ENCODE measurements around the gene HOXD10.

DNA sequence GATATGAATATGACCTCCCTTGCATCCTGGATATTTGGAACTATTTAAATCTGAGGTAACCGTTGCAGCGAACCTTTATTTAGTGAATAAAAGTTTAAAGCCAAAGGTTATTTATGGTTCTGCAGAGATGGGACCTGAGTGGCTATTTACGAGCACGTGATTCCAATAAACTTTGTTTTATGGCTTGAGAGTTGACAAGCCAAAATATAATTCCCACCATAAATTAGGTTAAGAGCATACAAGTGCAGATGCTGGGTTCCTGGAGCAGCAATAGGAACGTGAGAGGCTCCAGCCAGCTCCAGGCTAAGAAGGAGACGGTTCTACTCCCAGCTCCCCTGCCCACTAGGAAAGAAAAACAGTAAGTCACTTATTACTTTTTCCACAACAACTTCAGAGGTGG, 29.5 kb downstream of the HOXD10 start:
- no peak for TF ChIP-seq POLR2A (IDR thresholded peaks at IDR 0.05)
- TF ChIP-seq, protein P1, sequence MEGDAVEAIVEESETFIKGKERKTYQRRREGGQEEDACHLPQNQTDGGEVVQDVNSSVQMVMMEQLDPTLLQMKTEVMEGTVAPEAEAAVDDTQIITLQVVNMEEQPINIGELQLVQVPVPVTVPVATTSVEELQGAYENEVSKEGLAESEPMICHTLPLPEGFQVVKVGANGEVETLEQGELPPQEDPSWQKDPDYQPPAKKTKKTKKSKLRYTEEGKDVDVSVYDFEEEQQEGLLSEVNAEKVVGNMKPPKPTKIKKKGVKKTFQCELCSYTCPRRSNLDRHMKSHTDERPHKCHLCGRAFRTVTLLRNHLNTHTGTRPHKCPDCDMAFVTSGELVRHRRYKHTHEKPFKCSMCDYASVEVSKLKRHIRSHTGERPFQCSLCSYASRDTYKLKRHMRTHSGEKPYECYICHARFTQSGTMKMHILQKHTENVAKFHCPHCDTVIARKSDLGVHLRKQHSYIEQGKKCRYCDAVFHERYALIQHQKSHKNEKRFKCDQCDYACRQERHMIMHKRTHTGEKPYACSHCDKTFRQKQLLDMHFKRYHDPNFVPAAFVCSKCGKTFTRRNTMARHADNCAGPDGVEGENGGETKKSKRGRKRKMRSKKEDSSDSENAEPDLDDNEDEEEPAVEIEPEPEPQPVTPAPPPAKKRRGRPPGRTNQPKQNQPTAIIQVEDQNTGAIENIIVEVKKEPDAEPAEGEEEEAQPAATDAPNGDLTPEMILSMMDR (IDR thresholded peaks at IDR 0.05): no peak
